Thoracic aorta (tissue), 2 donors: Measurements from ENCODE around the gene FTO. TPM values are rescaled to one million over a fixed set of nuclear protein-coding genes. Genes with fewer than 3 reads are reported as not detected.

Experiments
- ATAC-seq: fragments of 150-250 bp; one replicate; pipeline ENCODE4 v1.8.0; 2017; ENCODE audit warnings: low read depth; ENCODE audit not compliant: insufficient number of reproducible peaks, low FRiP score
- DNase-seq: peaks from one replicate; pipeline ENCODE4 v3.0.0-alpha.2; 2020; ENCODE audit warnings: low spot score
- H3K27ac ChIP-seq, 2 donors: fragments of 200-600 bp; sonication (generic); 1 replicate in 1 of 2; 2 replicates in 1 of 2; pipeline ENCODE4 v1.5.1; 2016; ENCODE audit warnings: mild to moderate bottlenecking in 2 of 2, moderate library complexity in 2 of 2
- H3K27me3 ChIP-seq: fragments of 200-600 bp; sonication (generic); replicated peaks from 2 replicates; pipeline ENCODE4 v1.6.0; 2016; ENCODE audit warnings: mild to moderate bottlenecking; ENCODE audit not compliant: insufficient read depth
- H3K36me3 ChIP-seq: fragments of 200-600 bp; sonication (generic); one replicate; pipeline ENCODE4 v1.5.1; 2016
- H3K4me1 ChIP-seq, 2 donors: fragments of 200-600 bp; sonication (generic); 1 replicate in 1 of 2; 2 replicates in 1 of 2; pipeline versions ENCODE4 v1.5.1 to v1.6.0; 2016; ENCODE audit warnings: low read depth in 2 of 2, mild to moderate bottlenecking in 1 of 2; ENCODE audit not compliant: control insufficient read depth in 1 of 2
- H3K4me3 ChIP-seq: fragments of 200-600 bp; sonication (generic); 2 replicates; pipeline ENCODE4 v1.5.1; 2016; ENCODE audit warnings: mild to moderate bottlenecking
- H3K9me3 ChIP-seq: fragments of 200-600 bp; sonication (generic); 2 replicates; pipeline ENCODE4 v1.5.1; 2016
- total RNA-seq, 2 donors: library from RNA; depleted of rRNA; stranded (reverse); fragments of >200 nt; gene quantifications; one replicate each; pipeline versions ENCODE4 v1.1.0 to v1.2.3, GENCODE V29; 2016
- TF ChIP-seq, protein P1 (sequence below): fragments of 200-600 bp; sonication (generic); IDR thresholded peaks from one replicate; pipeline ENCODE4 v1.5.1; 2019; ENCODE audit warnings: antibody characterized with exemption

FTO gene
- total RNA-seq, 2 donors from 2014 or later, result 99.6 to 103 TPM

DNA sequence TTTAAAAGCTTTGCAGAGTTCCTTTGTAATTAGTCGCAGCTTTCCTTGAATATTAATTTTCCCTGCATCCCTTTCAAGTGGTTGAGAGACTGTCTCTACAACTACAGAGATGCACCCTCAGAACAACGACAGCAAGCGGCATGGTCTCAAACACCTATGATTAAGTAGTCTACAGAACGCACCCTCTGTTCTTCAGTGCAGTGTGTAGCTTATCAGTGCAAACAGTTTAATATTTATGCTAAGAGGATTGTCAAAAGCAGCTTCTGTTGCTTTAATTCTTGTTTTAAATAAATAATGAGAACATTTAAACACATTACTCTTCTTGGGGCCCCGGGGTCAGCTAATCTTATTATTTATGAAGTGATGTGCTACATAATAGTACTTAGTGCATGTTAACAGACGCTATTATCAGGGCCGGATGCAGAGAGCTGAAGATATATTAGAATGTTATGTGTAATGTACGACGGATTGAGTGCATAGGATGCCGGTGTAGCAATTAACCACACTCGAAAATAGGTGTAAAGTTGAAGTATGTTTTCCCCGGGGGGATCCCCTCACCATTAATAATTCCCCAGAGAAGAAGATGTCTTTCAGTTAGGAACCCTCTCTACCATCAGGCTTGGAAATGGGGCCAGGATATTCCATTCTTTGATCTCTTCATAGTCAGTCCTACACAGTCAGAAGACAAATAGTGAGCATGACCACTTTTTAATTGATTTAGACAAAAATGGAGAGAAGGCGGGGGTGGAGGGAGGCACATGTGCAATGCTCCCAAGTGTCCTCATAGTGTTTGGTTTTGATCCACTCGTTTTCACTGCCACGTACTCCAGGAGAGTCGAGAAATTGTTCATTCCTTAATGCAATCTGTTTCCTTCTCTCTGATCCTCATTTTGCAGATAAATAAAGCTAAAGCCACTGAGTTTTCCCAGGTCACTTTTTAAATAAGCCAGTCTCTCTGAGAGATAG is 406.3 kb downstream of the FTO start:
- TF ChIP-seq, protein P1, sequence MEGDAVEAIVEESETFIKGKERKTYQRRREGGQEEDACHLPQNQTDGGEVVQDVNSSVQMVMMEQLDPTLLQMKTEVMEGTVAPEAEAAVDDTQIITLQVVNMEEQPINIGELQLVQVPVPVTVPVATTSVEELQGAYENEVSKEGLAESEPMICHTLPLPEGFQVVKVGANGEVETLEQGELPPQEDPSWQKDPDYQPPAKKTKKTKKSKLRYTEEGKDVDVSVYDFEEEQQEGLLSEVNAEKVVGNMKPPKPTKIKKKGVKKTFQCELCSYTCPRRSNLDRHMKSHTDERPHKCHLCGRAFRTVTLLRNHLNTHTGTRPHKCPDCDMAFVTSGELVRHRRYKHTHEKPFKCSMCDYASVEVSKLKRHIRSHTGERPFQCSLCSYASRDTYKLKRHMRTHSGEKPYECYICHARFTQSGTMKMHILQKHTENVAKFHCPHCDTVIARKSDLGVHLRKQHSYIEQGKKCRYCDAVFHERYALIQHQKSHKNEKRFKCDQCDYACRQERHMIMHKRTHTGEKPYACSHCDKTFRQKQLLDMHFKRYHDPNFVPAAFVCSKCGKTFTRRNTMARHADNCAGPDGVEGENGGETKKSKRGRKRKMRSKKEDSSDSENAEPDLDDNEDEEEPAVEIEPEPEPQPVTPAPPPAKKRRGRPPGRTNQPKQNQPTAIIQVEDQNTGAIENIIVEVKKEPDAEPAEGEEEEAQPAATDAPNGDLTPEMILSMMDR, result no peak
- H3K27me3 ChIP-seq, result no peaks in the 10 kb centered on the region
- peaks cover 16% of the 10 kb centered on the region for H3K36me3 ChIP-seq
- H3K9me3 ChIP-seq, result no peaks in the 10 kb centered on the region
- ATAC-seq (no peak), DNase-seq (no peak)
- no peak overlapping the region for H3K4me3 ChIP-seq
- H3K4me1 ChIP-seq, result no peaks in the 10 kb centered on the region
- H3K27ac ChIP-seq, result no peak overlapping the region

GRCh38 chr16:54112451-54113206 is 408.7 kb downstream of the FTO start:
- Histone ChIP-seq H3K36me3 (peaks cover 16% of the 10 kb centered on the region), H3K4me3 (no peak overlapping the region), H3K4me1 (no peaks in the 10 kb centered on the region), H3K27me3 (no peaks in the 10 kb centered on the region), H3K27ac (no peak overlapping the region), H3K9me3 (no peaks in the 10 kb centered on the region)
- TF ChIP-seq, protein P1, result no peak
- no peak for DNase-seq
- ATAC-seq, result no peak

- Histone ChIP-seq H3K27ac (no peak overlapping the region), H3K4me3 (no peak overlapping the region), H3K9me3 (no peaks in the 10 kb centered on the region), H3K4me1 (no peaks in the 10 kb centered on the region), H3K27me3 (no peaks in the 10 kb centered on the region), H3K36me3 (peaks cover 16% of the 10 kb centered on the region)
- ATAC-seq (no peak), DNase-seq (no peak)
- TF ChIP-seq, protein P1, result no peak
These were observed 411.6 kb downstream of the FTO start for GRCh38 chr16:54115558-54115957.

GRCh38 chr16:54116124-54116655 is 412.2 kb downstream of the FTO start:
- Histone ChIP-seq H3K27me3 (no peaks in the 10 kb centered on the region), H3K36me3 (peaks cover 16% of the 10 kb centered on the region), H3K4me1 (no peaks in the 10 kb centered on the region), H3K27ac (no peak overlapping the region), H3K9me3 (no peaks in the 10 kb centered on the region), H3K4me3 (no peak overlapping the region)
- DNase-seq (no peak), ATAC-seq (no peak)
- TF ChIP-seq, protein P1, result no peak

- H3K27me3 ChIP-seq, result no peaks in the 10 kb centered on the region
- H3K27ac ChIP-seq, result no peak overlapping the region
- no peak for ATAC-seq
- H3K4me3 ChIP-seq, result no peak overlapping the region
- no peaks in the 10 kb centered on the region for H3K4me1 ChIP-seq
- TF ChIP-seq, protein P1, result no peak
- no peak for DNase-seq
- H3K36me3 ChIP-seq, result peaks cover 3% of the 10 kb centered on the region
- no peaks in the 10 kb centered on the region for H3K9me3 ChIP-seq
These were observed 414.9 kb downstream of the FTO start for GRCh38 chr16:54118846-54119245.
